Smooth muscle cell (in vitro differentiated cells): Measurements from ENCODE around the gene MT1G. TPM values are rescaled to one million over a fixed set of nuclear protein-coding genes. Genes with fewer than 3 reads are reported as not detected.

Source experiments
- DNase-seq: peaks from one replicate; lab custom pipeline; 2025; ENCODE audit not compliant: unreplicated experiment; lab: John Stamatoyannopoulos, UW
- H2AFZ ChIP-seq: fragments of 200-600 bp; sonication (generic); 2 replicates; pipeline ENCODE4 v1.6.0; 2016; ENCODE audit warnings: antibody characterized with exemption, low read depth, mild to moderate bottlenecking
- H3F3A ChIP-seq: fragments of 200-600 bp; sonication (generic); 2 replicates; pipeline ENCODE4 v1.6.0; 2017; ENCODE audit warnings: antibody characterized with exemption, low read depth
- H3K27ac ChIP-seq: fragments of 200-600 bp; sonication (generic); 2 replicates; pipeline ENCODE4 v1.5.1; 2016; ENCODE audit warnings: low read depth, mild to moderate bottlenecking
- H3K27me3 ChIP-seq: fragments of 200-600 bp; sonication (generic); 2 replicates; pipeline ENCODE4 v1.6.1; 2016; ENCODE audit warnings: low read depth, mild to moderate bottlenecking
- H3K36me3 ChIP-seq: fragments of 200-600 bp; sonication (generic); 2 replicates; pipeline ENCODE4 v1.5.1; 2016; ENCODE audit warnings: low read depth
- H3K4me1 ChIP-seq: fragments of 200-600 bp; sonication (generic); 2 replicates; pipeline ENCODE4 v1.5.1; 2016; ENCODE audit warnings: low read depth
- H3K4me2 ChIP-seq: fragments of 200-600 bp; sonication (generic); 2 replicates; pipeline ENCODE4 v1.6.0; 2016; ENCODE audit warnings: mild to moderate bottlenecking
- H3K4me3 ChIP-seq: fragments of 200-600 bp; sonication (generic); 2 replicates; pipeline ENCODE4 v1.5.1; 2016; ENCODE audit warnings: mild to moderate bottlenecking
- H3K79me2 ChIP-seq: fragments of 200-600 bp; sonication (generic); 2 replicates; pipeline ENCODE4 v1.6.0; 2016; ENCODE audit warnings: low read depth, mild to moderate bottlenecking
- H3K9ac ChIP-seq: fragments of 200-600 bp; sonication (generic); 2 replicates; pipeline ENCODE4 v1.6.0; 2016; ENCODE audit warnings: low read depth
- H3K9me3 ChIP-seq: fragments of 200-600 bp; sonication (generic); replicated peaks from 2 replicates; pipeline ENCODE4 v1.5.1; 2016; ENCODE audit warnings: low read depth
- H4K20me1 ChIP-seq: fragments of 200-600 bp; sonication (generic); 2 replicates; pipeline ENCODE4 v1.6.0; 2016; ENCODE audit warnings: low read depth
- WGBS: methylation state at CpG from one replicate; pipeline ENCODE4 v1.1.7; 2016; ENCODE audit warnings: low lambda C conversion rate; 5-methylcytosine and 5-hydroxymethylcytosine counted together
- polyA plus RNA-seq: library from polyadenylated mRNA; unstranded; fragments of >200 nt; fragmentation: Nextera tagmentation; extraction: Ambion mirVana; gene quantifications from 2 replicates; pipeline ENCODE4 v1.2.1, GENCODE V29; 2016
- total RNA-seq: library from RNA; depleted of rRNA; stranded (reverse); fragments of >200 nt; gene quantifications from 2 replicates; pipeline ENCODE4 v1.2.3, GENCODE V29; 2014
- TF ChIP-seq, protein P1 (sequence below): fragments of 200-600 bp; sonication (generic); IDR thresholded peaks from 2 replicates; pipeline ENCODE4 v1.5.1; 2017; ENCODE audit warnings: borderline replicate concordance, mild to moderate bottlenecking, antibody characterized with exemption; ENCODE audit not compliant: insufficient read depth, poor library complexity, severe bottlenecking

MT1G gene
- total and polyA plus RNA-seq, 2 experiments from 2014 or later: not detected

DNA sequence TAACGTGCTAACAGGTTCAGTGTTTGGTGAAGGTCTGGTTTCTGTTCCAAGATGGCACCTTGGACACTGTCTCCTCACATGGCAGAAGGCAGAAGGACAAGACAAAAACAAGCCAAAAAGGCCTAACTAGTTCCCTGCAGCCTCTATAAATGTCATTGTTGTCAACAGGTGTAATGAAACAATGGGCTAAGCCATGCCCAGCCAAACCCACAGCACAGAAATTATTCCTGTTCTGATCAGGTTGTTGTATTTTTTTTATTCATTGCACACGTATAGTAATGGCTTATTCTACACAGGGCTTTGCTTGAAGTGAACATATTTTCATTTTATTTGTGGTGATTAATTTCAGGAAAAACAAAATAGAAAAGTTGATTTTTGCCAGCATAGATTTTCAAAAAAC lies 45.9 kb upstream of the MT1G start:
- no peaks in the 10 kb centered on the region for H4K20me1 ChIP-seq
- H3K79me2 ChIP-seq: no peaks in the 10 kb centered on the region
- H2AFZ ChIP-seq: no peak overlapping the region
- TF ChIP-seq, protein P1, sequence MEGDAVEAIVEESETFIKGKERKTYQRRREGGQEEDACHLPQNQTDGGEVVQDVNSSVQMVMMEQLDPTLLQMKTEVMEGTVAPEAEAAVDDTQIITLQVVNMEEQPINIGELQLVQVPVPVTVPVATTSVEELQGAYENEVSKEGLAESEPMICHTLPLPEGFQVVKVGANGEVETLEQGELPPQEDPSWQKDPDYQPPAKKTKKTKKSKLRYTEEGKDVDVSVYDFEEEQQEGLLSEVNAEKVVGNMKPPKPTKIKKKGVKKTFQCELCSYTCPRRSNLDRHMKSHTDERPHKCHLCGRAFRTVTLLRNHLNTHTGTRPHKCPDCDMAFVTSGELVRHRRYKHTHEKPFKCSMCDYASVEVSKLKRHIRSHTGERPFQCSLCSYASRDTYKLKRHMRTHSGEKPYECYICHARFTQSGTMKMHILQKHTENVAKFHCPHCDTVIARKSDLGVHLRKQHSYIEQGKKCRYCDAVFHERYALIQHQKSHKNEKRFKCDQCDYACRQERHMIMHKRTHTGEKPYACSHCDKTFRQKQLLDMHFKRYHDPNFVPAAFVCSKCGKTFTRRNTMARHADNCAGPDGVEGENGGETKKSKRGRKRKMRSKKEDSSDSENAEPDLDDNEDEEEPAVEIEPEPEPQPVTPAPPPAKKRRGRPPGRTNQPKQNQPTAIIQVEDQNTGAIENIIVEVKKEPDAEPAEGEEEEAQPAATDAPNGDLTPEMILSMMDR: no peak
- no peak for DNase-seq
- H3K36me3 ChIP-seq: no peaks in the 10 kb centered on the region
- no peak overlapping the region for H3K27ac ChIP-seq
- no peaks in the 10 kb centered on the region for H3F3A ChIP-seq
- H3K9ac ChIP-seq: no peak overlapping the region
- H3K27me3 ChIP-seq: no peaks in the 10 kb centered on the region
- H3K4me2 ChIP-seq: no peak overlapping the region
- no peak overlapping the region for H3K4me3 ChIP-seq
- no peaks in the 10 kb centered on the region for H3K9me3 ChIP-seq
- H3K4me1 ChIP-seq: no peaks in the 10 kb centered on the region
- 92% methylated on average over 2 of the region's 2 CpGs for WGBS

DNA sequence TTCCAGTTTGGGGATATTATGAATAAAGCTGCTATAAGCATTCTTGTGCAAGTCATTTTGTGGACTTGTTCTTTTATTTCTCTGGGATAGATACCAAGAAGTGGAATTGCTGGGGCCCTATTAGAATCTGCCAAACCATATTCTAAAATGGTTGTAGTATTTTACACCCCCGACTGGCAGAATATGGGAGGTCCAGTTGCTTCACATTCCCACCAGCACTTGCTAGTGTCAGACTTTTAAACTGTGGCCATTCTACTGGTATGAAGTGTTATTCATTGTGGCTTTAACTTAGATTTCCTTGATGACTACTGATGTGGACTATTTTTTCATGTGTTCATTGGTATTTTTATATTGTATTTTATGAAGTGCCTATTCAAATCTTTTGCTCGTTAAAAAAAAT lies 44.0 kb upstream of the MT1G start:
- H3F3A ChIP-seq: no peaks in the 10 kb centered on the region
- 90% methylated on average over 2 of the region's 2 CpGs for WGBS
- H3K27me3 ChIP-seq: no peaks in the 10 kb centered on the region
- H3K4me2 ChIP-seq: no peak overlapping the region
- no peak for DNase-seq
- H4K20me1 ChIP-seq: no peaks in the 10 kb centered on the region
- H3K4me1 ChIP-seq: no peaks in the 10 kb centered on the region
- TF ChIP-seq, protein P1: no peak
- H3K9me3 ChIP-seq: no peaks in the 10 kb centered on the region
- no peak overlapping the region for H3K4me3 ChIP-seq
- H3K9ac ChIP-seq: no peak overlapping the region
- H3K79me2 ChIP-seq: no peaks in the 10 kb centered on the region
- H3K27ac ChIP-seq: no peak overlapping the region
- H2AFZ ChIP-seq: no peak overlapping the region
- H3K36me3 ChIP-seq: no peaks in the 10 kb centered on the region

DNA sequence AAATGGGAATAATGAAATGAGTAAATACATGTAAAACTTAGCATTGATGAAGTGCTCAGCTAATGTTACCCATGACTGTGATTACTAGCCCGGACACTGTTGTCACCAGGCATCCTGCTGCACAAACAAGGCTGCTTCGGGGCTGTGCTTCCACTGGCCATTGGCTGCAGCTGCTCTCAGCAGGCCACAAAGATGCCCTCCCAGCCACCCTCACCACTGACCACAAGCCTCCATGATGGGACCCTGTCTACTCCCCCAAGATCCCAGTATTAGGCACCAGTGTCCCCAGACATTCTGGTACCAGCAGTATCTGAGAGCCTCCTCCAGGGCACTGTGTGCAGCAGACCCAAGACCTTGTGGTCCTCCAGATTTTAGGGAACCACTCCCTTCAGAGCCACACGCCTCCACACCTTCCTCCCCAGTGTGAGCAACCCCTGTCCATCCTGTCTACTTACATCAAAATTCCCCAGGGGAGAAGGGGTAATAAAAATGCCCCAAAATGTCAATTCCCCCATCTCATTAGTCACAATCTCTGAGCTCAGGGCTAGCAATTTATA lies 42.4 kb upstream of the MT1G start:
- Histone ChIP-seq H3K9me3 (no peaks in the 10 kb centered on the region), H3K27me3 (no peaks in the 10 kb centered on the region), H3F3A (no peaks in the 10 kb centered on the region), H3K79me2 (no peaks in the 10 kb centered on the region), H4K20me1 (no peaks in the 10 kb centered on the region), H3K27ac (no peak overlapping the region), H3K4me3 (no peak overlapping the region), H3K4me1 (no peaks in the 10 kb centered on the region), H2AFZ (no peak overlapping the region), H3K36me3 (no peaks in the 10 kb centered on the region), H3K9ac (no peak overlapping the region), H3K4me2 (no peak overlapping the region)
- 63% methylated on average over 3 of the region's 3 CpGs for WGBS
- TF ChIP-seq, protein P1: no peak
- DNase-seq: no peak

DNA sequence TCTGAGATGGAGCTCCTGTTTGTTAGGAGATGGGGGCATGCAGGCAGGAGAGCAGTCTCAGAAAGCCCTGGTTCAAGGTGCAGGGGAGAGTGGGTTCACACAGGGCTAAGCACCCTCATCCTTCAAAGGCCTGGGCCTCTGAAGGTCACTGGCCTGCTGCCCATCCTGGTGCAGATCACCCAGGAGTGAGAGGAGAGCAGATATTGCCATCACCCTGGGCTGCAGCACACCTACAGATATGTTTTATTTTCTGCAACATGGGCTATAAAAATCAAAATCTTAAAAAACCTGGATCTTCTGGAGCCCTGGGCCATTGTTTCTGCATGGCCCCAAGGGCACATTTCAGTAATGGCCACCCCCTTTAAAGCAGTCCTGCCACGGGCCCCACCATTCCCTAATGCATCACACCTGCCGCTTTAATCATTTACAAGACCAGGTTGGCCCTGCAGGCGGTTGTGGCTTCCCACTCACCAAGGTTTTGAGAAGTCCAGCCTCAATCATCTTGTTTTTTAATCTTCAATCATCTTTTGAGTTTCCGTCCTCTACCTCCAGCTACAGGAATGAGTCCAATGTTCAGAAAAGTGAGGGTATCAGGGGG lies 41.7 kb upstream of the MT1G start:
- no peak for DNase-seq
- Histone ChIP-seq H4K20me1 (no peaks in the 10 kb centered on the region), H3F3A (no peaks in the 10 kb centered on the region), H3K4me2 (no peak overlapping the region), H3K4me3 (no peak overlapping the region), H3K9me3 (no peaks in the 10 kb centered on the region), H3K9ac (no peak overlapping the region), H3K27me3 (no peaks in the 10 kb centered on the region), H3K4me1 (no peaks in the 10 kb centered on the region), H2AFZ (no peak overlapping the region), H3K36me3 (no peaks in the 10 kb centered on the region), H3K79me2 (no peaks in the 10 kb centered on the region), H3K27ac (no peak overlapping the region)
- 88% methylated on average over 4 of the region's 4 CpGs for WGBS
- TF ChIP-seq, protein P1: no peak
